SK-N-MC (cell line): ENCODE results near the gene OTUD5.

Source experiments
- DNase-seq: peaks from one replicate; pipeline ENCODE4 v3.0.0-alpha.2; 2011; ENCODE audit warnings: low read depth, low spot score
- H3K27ac ChIP-seq: fragments of 200-600 bp; sonication (generic); 2 replicates; pipeline ENCODE4 v1.5.1; 2016; ENCODE audit warnings: mixed run types
- H3K36me3 ChIP-seq: fragments of 200-600 bp; sonication (generic); 2 replicates; pipeline ENCODE4 v1.6.1; 2017; ENCODE audit warnings: antibody characterized with exemption, low read length, mixed read lengths; ENCODE audit not compliant: insufficient read depth
- H3K4me3 ChIP-seq: fragments of 200-600 bp; sonication (generic); 2 replicates; pipeline ENCODE4 v1.5.1; 2016
- H3K9ac ChIP-seq: fragments of 200-600 bp; sonication (generic); 2 replicates; pipeline ENCODE4 v1.8.0; 2017; ENCODE audit warnings: mixed run types, mixed read lengths; ENCODE audit not compliant: insufficient read length
- H3K9me3 ChIP-seq: fragments of 200-600 bp; sonication (generic); 2 replicates; pipeline ENCODE4 v1.6.1; 2017; ENCODE audit warnings: low read depth, mild to moderate bottlenecking, antibody characterized with exemption, low read length, moderate library complexity, mixed read lengths
- EZH2 ChIP-seq: fragments of 200-600 bp; sonication (generic); IDR thresholded peaks from one replicate; pipeline ENCODE4 v1.6.1; 2017; ENCODE audit warnings: antibody characterized with exemption
- FOXP2 ChIP-seq: optimal IDR thresholded peaks from 2 replicates; pipeline ENCODE3; 2011; ENCODE audit warnings: mild to moderate bottlenecking, moderate library complexity; ENCODE audit not compliant: insufficient read depth; ENCODE audit errors: extremely low read length, control extremely low read depth
- POLR2AphosphoS5 ChIP-seq: IDR thresholded peaks from 2 replicates; pipeline ENCODE4 v1.6.1; 2012; ENCODE audit warnings: mild to moderate bottlenecking, low read depth, low read length, borderline replicate concordance

The OTUD5 gene

DNA sequence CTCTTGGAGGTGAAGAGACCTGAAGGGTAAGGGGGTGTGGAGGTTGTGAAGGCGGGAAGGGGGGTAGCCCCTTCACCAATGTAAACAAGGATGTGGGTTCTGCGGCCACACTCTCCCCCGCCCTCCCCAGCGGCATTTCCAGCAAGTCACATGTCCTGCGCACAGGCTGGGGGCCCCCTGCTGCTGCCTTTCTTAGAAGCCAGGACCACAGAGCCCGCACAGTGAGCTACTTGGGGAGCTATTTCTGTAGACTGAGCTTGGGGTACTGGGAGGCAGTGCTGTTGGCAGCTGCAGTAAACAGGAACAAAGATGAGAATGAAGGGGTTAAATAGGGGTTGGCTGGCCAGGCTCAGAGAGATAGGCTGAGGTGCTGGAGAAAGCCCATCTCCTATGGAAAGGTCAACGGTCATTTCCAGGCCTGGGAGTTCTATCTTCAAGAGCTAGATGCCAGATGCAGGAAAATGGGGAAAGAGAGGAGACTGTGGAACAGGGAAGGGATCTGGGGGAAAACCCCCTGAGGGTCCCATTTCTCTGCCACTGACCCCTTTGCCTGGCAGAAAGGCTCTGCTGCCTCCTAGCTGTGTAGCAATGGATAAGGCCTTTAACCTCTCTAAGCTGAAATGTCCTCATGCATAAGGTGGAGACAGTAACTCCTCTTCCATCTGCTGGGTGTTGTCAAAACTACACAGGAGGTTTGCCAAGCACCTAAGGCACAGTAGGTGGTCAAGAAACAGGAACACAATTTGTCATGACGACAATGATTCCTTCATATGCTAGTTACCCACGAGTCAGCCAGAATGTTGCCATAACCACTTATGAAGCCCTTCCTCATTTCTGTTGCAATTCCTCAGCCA lies 20.1 kb downstream of the OTUD5 start:
- Histone ChIP-seq H3K27ac (no peak overlapping the region), H3K4me3 (no peak overlapping the region), H3K9ac (no peak overlapping the region), H3K9me3 (no peaks in the 10 kb centered on the region), H3K36me3 (peaks cover 20% of the 10 kb centered on the region)
- no peak for TF ChIP-seq FOXP2
- no peak for TF ChIP-seq EZH2
- TF ChIP-seq POLR2AphosphoS5 = no peak
- DNase-seq = no peak

DNA sequence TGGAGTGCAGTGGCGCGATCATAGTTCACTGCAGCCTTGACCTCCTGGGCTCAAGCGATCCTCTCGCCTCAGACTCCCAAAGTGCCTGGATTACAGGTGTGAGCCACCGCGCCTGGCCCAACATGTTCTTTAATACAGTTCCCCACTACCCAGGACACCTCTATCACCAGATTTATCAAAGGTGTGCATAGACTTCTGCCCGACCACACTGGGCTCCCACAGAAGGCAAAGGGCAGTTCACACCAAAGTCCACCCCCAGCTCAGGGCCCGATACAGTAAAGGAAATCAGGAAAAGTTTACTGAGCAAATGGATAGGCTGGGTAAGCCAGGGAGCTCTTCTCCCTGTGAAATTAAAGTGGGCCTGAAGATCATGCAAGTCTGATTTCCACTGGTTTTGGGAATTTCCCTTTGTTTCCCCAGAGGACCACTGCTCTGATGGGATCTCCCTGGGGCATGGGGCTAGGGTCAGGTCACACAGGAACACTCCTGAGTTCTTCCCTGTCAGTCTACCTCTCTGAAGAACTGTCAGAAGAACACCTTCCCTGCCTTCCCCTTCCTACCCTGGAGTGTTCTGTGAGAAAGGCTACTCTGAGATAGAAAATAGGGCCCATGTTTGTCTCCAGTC lies 20.9 kb downstream of the OTUD5 start:
- Histone ChIP-seq H3K36me3 (peaks cover 20% of the 10 kb centered on the region), H3K4me3 (no peak overlapping the region), H3K9ac (no peak overlapping the region), H3K9me3 (no peaks in the 10 kb centered on the region), H3K27ac (no peak overlapping the region)
- no peak for TF ChIP-seq EZH2
- TF ChIP-seq FOXP2 = no peak
- no peak for TF ChIP-seq POLR2AphosphoS5
- no peak for DNase-seq

DNA sequence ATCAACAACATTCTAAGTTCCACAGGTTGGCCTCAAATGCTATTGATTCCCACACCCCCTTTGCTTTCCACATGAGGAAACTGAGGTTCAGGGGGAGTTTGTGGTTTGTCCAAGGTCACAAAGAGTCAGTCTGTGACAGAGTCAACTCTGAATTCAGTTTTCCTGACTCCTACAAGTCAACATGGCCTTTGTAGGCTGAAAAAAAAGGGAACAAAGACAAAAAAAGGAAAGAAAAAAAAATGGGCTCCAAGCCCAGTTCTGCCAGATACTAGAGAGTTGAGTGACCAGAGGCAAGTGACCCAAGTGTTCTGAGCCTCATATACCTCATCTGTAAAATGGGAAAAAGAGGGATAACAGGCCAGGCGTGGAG lies 22.1 kb downstream of the OTUD5 start:
- peaks cover 20% of the 10 kb centered on the region for H3K36me3 ChIP-seq
- DNase-seq = no peak
- no peak overlapping the region for H3K4me3 ChIP-seq
- H3K27ac ChIP-seq = no peak overlapping the region
- no peak for TF ChIP-seq FOXP2
- TF ChIP-seq POLR2AphosphoS5 = no peak
- TF ChIP-seq EZH2 = no peak
- no peaks in the 10 kb centered on the region for H3K9me3 ChIP-seq
- H3K9ac ChIP-seq = no peak overlapping the region

DNA sequence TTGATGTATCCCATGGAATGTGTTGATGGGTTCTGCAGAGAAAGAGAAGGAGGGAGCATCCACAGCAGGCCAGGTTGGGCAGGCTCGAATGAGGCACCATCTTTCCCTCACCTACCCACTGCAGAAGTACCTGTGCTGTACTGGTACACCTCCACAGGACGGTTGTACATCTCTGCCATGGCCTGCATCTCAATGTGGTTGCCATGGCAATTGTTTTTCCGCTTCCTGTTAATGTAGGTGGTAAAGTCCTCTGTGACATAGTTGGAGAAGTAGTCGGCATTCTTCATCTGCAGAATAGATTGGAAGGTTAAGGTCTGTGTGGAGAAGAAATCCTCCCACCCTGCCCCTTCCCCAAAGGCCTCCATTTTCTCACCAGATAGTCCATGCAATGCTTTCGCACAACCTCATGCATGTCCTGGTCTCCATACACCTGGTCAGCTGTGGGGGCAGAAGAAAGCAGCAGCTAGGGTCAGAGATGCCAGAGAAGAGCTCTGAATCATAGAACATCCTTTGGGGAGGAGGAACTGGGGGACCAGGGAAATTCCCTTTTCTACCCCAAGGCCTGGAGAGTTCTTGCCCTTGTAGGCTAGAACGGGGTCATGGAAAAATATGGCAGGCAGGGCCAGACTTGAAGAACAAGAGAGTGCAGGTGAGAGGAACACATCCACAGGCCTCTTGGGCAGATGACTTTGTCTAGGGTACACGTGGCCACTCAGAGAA lies 22.7 kb downstream of the OTUD5 start:
- no peak overlapping the region for H3K9ac ChIP-seq
- no peaks in the 10 kb centered on the region for H3K9me3 ChIP-seq
- DNase-seq = no peak
- no peak overlapping the region for H3K27ac ChIP-seq
- peaks cover 20% of the 10 kb centered on the region for H3K36me3 ChIP-seq
- no peak for TF ChIP-seq POLR2AphosphoS5
- TF ChIP-seq EZH2 = no peak
- no peak for TF ChIP-seq FOXP2
- no peak overlapping the region for H3K4me3 ChIP-seq

DNA sequence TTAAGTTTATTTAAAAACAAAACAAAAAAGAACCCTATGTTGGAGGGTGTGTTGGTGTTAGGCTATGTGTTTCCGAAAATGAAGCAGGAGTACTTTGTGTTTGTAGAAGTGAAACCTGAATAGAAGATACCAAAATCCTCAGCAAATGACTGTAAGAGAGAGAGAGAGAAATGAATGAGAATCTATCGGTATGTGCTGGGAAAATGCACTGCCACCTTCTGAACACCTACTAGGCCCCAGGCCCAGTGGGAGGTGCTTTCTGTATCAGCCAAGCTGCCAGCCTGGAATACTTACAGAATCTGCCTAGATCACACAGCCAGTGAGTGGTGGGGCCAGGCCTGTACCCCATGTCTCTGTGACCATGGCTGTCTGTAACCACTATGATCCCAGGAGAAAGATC lies 23.6 kb downstream of the OTUD5 start:
- no peak for TF ChIP-seq FOXP2
- no peak for TF ChIP-seq POLR2AphosphoS5
- TF ChIP-seq EZH2 = no peak
- DNase-seq = no peak
- Histone ChIP-seq H3K4me3 (no peak overlapping the region), H3K9ac (no peak overlapping the region), H3K27ac (no peak overlapping the region), H3K36me3 (peaks cover 20% of the 10 kb centered on the region), H3K9me3 (no peaks in the 10 kb centered on the region)

DNA sequence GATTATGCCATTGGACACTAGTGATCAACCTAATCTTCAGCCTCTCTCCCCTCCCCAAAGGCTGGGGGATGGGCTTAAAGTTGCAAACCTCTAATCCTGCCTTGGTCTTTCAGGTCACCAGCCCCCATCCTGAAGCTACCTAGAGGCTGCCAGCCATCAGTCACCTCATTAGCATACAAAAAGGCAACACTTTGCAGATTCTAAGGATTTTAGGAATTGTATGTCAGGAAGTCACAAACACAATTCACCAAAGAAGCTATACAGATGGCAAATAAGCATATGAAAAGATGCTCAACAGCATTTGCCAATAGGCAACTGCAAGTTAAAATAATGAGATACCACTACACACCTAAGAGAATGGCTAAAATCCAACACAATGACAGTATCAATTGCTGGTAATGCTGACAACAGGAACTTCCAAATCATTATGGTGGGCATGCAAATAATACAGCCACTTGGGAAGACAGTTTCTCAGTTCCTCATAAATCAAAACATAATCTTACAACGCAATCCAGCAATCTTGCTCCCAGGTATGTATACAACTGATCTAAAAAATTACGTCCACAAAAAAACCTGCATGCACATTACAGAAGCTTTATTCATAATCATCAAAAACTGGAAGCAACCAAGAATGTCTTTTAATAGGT lies 29.5 kb downstream of the OTUD5 start:
- no peak for DNase-seq
- no peaks in the 10 kb centered on the region for H3K9me3 ChIP-seq
- H3K4me3 ChIP-seq = no peak overlapping the region
- no peak overlapping the region for H3K27ac ChIP-seq
- H3K36me3 ChIP-seq = peaks cover 8% of the 10 kb centered on the region; the same call in 1 of the 2 replicates
- TF ChIP-seq POLR2AphosphoS5 (no peak), EZH2 (no peak), FOXP2 (no peak)
- no peak overlapping the region for H3K9ac ChIP-seq

DNA sequence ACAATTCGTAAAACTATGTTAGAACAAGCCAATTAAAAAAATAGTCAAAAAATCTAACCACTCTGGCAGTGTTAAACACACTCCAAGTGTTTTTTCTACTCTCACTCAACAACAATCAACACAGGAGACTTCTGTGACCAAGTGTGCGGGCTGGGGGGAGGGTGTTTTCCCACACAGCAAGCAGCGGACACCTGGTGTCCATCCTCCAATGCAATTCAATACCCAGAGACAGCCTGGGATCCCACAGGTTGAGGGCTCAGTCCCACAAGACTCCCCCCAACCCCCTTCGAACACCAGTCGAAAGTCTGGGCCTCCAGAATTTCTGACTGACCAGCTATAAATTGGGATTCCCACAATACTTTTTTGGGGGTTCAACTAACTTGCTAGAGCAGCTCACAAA lies 30.3 kb downstream of the OTUD5 start:
- no peak for TF ChIP-seq FOXP2
- TF ChIP-seq EZH2 = no peak
- no peak for TF ChIP-seq POLR2AphosphoS5
- Histone ChIP-seq H3K4me3 (no peak overlapping the region), H3K9me3 (no peaks in the 10 kb centered on the region), H3K36me3 (peaks cover 6% of the 10 kb centered on the region; the same call in 1 of the 2 replicates), H3K27ac (no peak overlapping the region), H3K9ac (no peak overlapping the region)
- no peak for DNase-seq

DNA sequence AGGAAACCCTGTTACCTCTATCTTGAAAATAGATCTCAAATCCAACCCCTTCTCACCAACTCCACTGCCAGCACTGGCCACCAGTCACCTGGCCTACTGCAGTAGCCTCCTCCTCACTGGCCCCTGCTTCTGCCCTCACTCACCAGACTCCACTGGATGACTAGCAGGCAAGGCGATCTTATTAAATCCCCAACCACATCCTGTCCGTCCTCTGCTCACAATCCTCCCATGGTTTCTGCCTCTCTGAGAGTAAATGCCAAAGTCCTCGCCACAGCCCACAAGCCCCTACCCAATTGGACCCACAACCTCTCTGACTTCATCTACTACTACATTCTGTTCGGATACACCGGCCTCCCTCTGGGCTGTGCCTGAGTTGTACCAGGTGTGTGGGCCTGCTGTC lies 33.1 kb downstream of the OTUD5 start:
- Histone ChIP-seq H3K27ac (no peak overlapping the region), H3K36me3 (peaks cover 6% of the 10 kb centered on the region; the same call in 1 of the 2 replicates)
- no peak for TF ChIP-seq FOXP2
- TF ChIP-seq EZH2 = no peak
- no peak for TF ChIP-seq POLR2AphosphoS5

More for the DNA sequence above, 33.1 kb downstream of the OTUD5 start:
- Histone ChIP-seq H3K9me3 (no peaks in the 10 kb centered on the region), H3K4me3 (no peak overlapping the region), H3K9ac (no peak overlapping the region)
- no peak for DNase-seq
